AG09309 (cell line): ENCODE measurements around the gene CNOT1.

ENCODE experiments used
- DNase-seq: peaks from one replicate; pipeline ENCODE4 v3.0.0-alpha.2; 2010; ENCODE audit warnings: low read depth
- H3K4me3 ChIP-seq: 2 replicates; pipeline ENCODE4 v1.5.1; 2011; ENCODE audit warnings: mild to moderate bottlenecking, low read depth, low read length, moderate library complexity; ENCODE audit not compliant: control insufficient read depth
- CTCF ChIP-seq: IDR thresholded peaks from 2 replicates; pipeline ENCODE4 v1.5.1; 2011; ENCODE audit warnings: mild to moderate bottlenecking, low read depth, low read length, inconsistent platforms; ENCODE audit not compliant: insufficient read depth, control insufficient read depth; ENCODE audit errors: missing control alignments

The CNOT1 gene

GRCh38 chr16:58530179-58530578 is 99.4 kb downstream of the CNOT1 start:
- H3K4me3 ChIP-seq: no peak overlapping the region
- DNase-seq: no peak
- TF ChIP-seq CTCF: no peak

- TF ChIP-seq CTCF: no peak
Measured at GRCh38 chr16:58519707-58520106, 109.9 kb downstream of the CNOT1 start.

GRCh38 chr16:58518980-58519368 is 110.7 kb downstream of the CNOT1 start:
- no peak overlapping the region for H3K4me3 ChIP-seq
- DNase-seq: no peak
- no peak for TF ChIP-seq CTCF

More at GRCh38 chr16:58519707-58520106, 109.9 kb downstream of the CNOT1 start:
- H3K4me3 ChIP-seq: no peak overlapping the region
- DNase-seq: no peak

- H3K4me3 ChIP-seq: no peak overlapping the region
- no peak for TF ChIP-seq CTCF
Measured at GRCh38 chr16:58518083-58518979, 111.3 kb downstream of the CNOT1 start.

GRCh38 chr16:58516768-58517107 is 112.9 kb downstream of the CNOT1 start:
- no peak overlapping the region for H3K4me3 ChIP-seq
- TF ChIP-seq CTCF: no peak
- DNase-seq: no peak

More at GRCh38 chr16:58518083-58518979, 111.3 kb downstream of the CNOT1 start:
- DNase-seq: no peak

GRCh38 chr16:58515871-58516767 is 113.5 kb downstream of the CNOT1 start:
- H3K4me3 ChIP-seq: peak overlapping the region; percentile 66
- DNase-seq: no peak
- no peak for TF ChIP-seq CTCF
